ENCODE measurements around the gene SEC63.
"Not testable (repeated sequence)": the region's sequence is repeated elsewhere in the genome, so short reads cannot be mapped to it uniquely, and the experiment has no call there.

Gene SEC63

DNA sequence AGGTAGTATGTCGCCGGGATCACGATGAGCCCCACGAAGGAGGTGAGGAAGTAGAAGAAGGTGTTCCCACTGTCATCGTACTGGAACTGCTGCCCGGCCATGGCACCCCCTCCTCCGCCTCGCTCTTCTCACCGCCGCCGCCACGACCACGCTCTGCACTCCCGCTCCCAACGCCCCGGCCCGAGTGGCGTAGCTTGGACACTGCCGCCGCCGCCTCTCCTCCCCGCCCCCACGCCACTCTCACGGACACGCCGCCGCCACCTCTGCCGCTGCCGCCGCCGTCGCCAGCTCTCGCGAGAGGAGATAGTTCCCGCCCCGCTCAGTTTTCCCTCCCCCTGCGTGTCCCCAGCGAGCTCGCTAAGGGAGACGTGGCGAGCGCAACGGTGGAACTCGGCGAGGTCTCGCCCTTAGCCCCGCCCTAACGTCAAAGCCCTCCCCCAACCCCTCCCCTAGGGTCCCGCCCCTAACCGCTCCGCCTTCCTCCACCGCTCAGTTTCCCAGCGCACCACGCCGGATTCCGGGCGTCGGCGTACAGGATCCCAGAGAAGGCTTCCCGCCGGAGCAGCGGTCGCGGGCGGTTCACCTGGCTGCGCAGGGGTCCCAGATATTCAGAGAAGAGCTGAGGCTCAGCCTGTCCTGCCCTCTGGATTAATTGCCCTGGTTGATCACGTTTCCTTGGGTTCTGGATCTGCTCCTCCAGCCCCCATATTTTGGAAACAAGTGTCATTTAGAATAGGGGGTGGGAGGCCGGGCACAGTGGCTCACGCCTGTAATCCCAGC is at the start of gene SEC63:
TSS of gene SEC63 (minus strand) at position 300 of the 780 bp plus-strand sequence. CDS start at position 101, 199 bp downstream.
- peak; percentile 95 to 97 for DNase-seq

GRCh38 chr6:108005961-108006360 is 48.0 kb upstream of the SEC63 start:
- DNase-seq: no peak

GRCh38 chr6:108004861-108005260 is 46.9 kb upstream of the SEC63 start:
- DNase-seq: no peak

DNA sequence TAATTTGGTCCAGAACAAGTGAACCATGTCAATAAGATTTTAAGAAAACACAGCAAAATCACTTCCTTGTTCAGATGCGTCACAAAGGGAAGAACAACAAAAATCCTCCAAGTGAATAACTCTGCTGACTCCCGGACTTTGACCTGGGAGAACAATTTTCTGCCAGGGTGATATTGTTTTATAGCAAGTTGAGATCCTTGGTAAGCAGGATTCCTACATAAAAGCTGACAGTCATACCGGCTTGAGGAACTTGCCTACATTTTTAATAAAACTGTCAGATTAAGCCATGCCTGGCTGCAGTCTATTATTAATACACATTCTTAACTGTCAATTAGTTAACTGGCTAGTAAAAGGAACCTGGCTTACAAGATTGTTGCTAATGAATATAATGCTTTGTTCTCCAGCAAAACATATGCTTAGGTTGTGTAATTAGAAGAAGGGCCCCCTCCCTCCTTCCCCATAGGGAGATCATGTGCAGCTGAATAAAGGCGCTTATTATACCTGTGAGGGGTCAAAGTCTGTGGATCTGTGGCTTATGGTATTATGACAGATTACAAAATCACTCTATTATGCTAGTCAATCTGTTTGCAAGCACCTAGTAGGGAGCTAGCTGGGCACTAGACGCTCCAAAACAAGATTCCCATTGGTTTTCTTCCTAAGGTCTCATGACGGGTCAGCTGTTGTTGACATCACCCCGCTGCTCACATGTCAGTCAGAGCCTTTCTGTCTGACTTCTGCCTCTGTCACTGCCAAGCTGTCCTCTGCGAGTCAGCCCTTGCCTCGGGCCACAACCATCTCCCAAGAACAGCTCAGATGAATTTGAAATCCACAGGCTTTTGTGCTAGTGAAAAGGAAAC is 44.6 kb upstream of the SEC63 start:
- DNase-seq: no peak

- DNase-seq: no peak
Measured at GRCh38 chr6:108001696-108002231, 43.8 kb upstream of the SEC63 start.

- DNase-seq: not testable (repeated sequence)
Measured at GRCh38 chr6:108000259-108000658, 42.3 kb upstream of the SEC63 start.

- no peak for DNase-seq
Measured at GRCh38 chr6:107999341-107999740, 41.3 kb upstream of the SEC63 start.

GRCh38 chr6:107991772-107992550 is 34.0 kb upstream of the SEC63 start:
- no peak for DNase-seq

DNA sequence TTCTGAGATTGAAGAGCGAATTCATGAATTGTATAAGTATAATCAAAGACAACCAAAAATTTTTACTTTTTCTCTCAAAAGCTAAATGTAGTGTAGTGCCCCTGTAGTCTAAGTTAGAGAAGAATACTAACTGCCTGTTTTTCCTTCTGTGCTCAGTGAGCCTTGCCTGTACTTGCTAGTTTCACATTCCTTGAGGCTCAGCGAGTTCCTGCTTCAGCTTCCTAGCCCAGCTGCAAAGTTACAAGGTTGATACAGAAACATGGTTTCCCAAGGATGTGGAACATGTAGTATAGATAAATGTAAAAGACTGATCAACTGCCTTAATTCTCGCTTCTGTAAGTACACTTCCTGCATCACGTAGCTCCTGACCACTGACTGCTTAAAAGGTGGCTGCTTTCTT is 33.1 kb upstream of the SEC63 start:
- no peak for DNase-seq

DNA sequence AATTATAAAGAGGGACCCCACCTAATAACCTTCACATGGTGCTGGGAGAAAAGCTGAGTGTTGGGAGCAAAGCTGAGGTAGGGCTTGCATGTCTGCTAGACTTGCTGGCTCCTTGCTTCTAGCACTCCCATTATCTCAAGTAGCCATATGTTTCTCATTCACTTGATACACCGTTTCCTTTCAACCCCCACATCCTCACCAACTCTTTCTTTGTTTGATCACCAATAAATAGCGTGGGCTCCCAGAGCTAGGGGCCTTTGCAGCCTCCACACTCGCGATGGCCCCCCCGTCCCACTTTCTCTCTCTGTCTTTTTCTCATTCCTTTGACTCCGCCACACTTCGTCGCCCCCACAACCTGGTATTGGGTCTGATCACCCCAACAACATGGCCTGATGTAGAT is 32.6 kb upstream of the SEC63 start:
- DNase-seq: not testable (repeated sequence)

GRCh38 chr6:107989166-107990094 is 31.4 kb upstream of the SEC63 start:
- DNase-seq: no peak

DNA sequence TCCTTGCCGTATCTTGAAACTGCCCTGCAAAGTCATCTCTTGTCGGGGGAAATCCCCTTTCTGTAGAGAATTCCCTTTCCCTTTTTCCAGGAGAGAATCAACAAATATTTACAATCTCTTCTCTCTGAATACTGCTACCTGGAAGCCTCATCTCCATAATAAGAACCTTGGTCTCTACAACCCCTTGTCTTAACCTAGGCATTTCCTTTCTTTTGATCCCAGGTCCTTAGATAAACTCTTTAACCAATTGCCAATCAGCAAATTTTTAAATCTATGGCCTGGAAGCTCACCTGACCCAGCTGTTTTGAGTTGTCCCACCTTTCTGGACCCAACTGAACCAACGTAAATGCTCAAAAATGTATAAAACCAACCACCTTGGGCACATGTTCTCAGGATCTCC is 30.6 kb upstream of the SEC63 start:
- no peak for DNase-seq

DNA sequence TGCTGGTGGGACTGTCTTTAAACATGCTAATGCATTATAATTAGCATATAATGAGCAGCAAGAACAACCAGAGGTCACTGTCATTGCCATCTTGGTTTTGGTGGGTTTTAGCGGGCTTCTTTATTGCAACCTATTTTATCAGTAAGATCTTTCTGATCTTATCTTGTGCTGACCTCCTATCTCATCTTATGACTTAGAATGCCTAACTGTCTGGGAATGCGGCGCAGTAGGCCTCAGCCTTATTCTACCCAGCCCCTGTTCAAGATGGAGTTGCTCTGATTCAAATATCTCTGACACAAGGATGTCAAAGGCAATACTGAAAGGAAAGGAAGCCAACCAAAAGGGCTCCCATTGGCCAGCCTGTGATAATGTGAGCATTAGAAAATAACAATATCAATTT is 29.8 kb upstream of the SEC63 start:
- no peak for DNase-seq

DNA sequence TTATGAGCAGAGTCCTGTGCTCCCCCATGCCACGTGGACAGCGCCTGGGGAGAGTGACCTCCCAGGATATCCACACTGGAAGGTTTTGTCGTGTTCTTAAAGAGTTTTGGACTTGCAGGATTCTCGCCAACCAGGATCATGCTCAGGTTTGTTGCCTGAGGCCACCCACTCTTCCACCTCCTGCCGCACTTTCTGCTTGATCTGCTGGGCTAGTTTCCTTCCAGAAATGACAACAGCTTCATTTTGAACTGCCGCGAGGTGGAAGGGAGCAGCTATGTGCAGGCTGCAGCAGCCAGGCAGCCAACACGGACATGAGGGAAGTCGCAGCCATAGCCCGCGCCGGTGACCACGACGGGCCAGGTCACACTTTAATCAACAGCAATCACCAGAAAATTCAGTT is 27.7 kb upstream of the SEC63 start:
- DNase-seq: no peak

DNA sequence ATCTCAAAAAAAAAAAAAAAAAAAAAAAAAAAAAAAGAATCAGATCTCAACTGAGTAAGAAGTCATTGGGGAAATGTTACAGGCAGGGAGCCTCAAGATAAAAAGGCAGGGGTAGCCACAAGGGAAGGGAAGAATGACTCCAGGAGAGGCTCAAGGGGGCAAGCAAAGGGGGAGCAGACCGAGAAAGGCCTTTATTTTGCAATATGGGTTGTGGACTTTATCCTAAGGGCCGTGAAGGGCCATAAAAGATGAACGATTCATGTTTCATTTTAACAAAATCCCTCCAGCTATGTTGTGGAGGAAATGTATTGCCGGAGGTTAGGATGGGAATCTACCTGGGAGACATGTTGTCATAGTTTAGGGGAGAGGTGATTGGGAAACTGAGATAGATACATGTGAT is 25.8 kb upstream of the SEC63 start:
- no peak for DNase-seq

DNA sequence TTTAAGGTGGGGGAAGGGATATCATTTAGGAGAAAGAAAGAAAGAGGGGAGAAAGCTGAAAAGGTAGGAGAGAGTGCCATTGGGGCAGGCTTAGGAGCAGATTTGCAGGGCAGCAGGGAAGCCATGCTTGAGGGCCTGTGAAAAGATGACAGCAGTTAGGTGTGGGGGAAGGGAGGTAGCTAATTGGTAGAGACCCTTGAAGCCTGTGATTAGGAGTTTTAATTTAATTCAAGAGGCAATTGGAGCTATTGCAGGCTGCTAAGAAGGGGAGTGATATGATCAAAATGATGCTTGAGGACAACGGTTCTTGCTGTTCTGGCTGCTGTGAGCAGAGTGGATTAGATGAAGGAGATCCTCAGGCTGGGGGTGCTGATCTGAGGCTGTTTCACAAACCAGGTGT is 24.5 kb upstream of the SEC63 start:
- no peak for DNase-seq

DNA sequence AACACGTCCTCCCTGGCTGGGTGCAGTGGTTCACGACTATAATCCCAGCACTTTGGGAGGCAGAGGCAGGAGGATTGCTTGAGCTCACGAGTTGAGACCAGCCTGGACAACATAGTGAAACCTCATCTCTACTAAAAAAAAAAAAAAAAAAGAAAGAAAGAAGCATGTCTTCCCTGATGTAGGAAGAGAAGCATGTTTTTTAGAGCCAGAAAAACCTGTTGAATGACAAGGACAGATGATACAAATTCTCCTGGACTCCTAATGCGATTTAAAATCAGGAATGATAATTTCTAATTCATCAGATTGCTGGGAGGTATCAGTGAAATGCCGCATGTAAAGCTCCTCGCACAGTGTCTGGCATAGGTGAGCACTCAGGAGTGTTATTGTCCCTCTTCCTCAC is 23.7 kb upstream of the SEC63 start:
- DNase-seq: no peak

DNA sequence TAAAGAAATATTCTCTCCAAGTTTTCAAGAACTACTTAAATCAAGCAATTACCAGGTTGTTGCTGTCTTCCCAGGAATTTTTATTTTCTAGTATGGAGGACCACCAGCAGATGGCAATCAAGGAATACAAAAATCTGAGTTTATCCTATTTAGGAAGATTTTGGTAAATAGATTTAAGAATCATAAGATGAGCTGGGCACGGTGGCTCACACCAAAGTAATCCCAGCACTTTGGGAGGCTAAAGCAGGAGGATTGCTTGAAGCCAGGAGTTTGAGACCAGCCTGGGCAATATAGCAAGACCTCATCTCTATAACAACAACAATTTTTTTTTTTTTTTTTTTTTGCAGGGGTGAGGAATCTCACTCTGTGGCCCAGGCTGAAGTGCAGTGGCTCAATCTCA is 19.3 kb upstream of the SEC63 start:
- no peak for DNase-seq

- no peak for DNase-seq
Measured at GRCh38 chr6:107976155-107976783, 18.3 kb upstream of the SEC63 start.

DNA sequence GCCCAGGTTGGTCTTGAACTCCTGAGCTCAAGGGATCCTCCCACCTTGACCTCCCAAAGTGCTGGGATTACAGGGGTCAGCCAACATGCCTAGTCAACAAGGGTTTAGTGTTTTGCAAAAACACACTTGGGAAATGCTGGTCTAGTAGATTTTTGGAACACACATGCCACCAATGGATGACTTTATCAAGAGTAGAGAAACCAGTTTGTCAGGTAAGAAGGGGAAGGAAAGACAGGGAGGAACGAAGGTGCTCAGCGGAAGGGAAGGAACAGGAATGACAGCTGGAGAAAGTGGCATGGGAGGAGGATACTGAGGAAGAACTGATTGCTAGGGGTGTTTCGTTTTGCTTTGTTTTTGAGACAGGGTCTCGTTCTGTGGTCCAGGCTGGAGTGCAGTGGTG is 15.6 kb upstream of the SEC63 start:
- no peak for DNase-seq

DNA sequence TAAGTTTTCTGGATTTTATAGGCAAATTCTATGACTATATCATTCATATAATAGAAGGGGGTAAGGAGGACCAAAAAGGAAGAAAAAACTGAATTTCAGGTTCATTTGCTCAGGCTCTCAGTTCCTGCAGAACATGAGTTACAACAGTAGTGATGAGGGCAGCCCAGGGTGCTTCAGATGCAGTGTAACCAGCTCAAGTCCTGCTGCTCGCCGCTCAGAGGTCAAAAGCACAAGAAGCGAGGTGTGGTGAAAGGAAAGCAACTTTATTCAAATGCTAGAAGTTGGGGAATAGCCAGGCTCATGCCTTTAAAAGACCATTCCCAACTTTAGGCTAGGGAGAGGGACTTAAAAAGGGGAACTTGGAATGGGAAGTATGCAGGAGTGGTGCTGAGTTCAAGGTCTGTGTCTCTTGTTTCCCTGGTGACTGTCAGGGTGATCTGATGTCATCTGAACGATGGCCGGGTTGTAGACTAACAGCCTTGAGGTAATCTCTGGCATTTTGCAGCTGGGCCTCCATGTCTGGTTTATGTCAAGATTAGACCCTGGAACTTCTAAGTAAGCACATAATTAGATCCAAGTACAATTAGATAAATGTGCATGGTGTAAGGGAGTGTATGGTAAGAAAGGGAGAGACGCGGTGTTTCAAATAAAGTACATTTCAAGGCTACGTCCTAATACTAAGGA is 14.5 kb upstream of the SEC63 start:
- no peak for DNase-seq
